LNCAP (cell line): ENCODE data around the gene SERPINA3.

Source experiments
- TF ChIP-seq, protein P1 (sequence below): fragments of 450-650 bp; IDR thresholded peaks from 2 replicates; pipeline ENCODE4 v1.5.1; 2017; ENCODE audit warnings: mild to moderate bottlenecking

SERPINA3 gene

DNA sequence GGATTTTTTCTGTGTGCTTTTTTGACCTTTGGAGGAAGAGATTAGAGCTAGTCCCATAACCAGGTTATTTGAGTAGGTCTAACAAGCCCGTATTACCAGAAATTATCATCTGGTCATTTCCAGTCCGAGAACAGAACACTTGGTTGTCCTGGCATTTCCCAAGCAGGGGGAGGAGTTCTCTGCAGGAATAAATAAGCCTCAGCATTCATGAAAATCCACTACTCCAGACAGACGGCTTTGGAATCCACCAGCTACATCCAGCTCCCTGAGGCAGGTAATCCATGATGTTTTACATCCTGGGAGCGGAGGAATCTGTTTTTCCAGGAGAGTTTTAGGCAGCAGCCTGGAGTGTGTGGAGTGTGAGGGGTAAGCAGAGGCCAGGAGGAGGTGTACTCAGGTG, at the start of gene SERPINA3:
TSS of gene SERPINA3 (plus strand) at position 218 of the 400 bp plus-strand sequence. CDS start 2,051 bp downstream, outside the sequence.
- TF ChIP-seq, protein P1, sequence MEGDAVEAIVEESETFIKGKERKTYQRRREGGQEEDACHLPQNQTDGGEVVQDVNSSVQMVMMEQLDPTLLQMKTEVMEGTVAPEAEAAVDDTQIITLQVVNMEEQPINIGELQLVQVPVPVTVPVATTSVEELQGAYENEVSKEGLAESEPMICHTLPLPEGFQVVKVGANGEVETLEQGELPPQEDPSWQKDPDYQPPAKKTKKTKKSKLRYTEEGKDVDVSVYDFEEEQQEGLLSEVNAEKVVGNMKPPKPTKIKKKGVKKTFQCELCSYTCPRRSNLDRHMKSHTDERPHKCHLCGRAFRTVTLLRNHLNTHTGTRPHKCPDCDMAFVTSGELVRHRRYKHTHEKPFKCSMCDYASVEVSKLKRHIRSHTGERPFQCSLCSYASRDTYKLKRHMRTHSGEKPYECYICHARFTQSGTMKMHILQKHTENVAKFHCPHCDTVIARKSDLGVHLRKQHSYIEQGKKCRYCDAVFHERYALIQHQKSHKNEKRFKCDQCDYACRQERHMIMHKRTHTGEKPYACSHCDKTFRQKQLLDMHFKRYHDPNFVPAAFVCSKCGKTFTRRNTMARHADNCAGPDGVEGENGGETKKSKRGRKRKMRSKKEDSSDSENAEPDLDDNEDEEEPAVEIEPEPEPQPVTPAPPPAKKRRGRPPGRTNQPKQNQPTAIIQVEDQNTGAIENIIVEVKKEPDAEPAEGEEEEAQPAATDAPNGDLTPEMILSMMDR = no peak

GRCh38 chr14:94562941-94563883, 49.0 kb upstream of the SERPINA3 start:
- TF ChIP-seq, protein P1 = no peak

DNA sequence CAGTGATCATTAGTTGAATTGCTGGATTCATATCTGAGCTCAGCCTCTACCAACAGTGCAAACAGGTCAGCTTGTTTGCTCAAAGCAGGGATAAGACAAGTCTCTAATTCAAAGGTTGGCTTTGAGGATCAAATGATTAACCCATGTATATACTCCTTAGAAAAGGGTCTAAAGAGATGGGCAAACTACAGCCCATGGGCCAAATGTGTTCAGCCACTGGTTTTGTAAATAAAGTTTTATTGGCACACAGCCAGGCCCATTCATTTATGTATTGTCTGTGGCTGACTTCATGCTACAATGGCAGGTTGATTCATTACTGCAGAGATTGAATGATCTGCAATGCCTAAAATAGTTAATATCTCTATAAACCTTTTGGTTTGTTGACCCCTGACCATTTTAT, 47.8 kb upstream of the SERPINA3 start:
- TF ChIP-seq, protein P1 = no peak

- TF ChIP-seq, protein P1 = no peak
Observed at GRCh38 chr14:94568186-94568585, 44.0 kb upstream of the SERPINA3 start.

- TF ChIP-seq, protein P1 = no peak
Observed at GRCh38 chr14:94569381-94570001, 42.7 kb upstream of the SERPINA3 start.

DNA sequence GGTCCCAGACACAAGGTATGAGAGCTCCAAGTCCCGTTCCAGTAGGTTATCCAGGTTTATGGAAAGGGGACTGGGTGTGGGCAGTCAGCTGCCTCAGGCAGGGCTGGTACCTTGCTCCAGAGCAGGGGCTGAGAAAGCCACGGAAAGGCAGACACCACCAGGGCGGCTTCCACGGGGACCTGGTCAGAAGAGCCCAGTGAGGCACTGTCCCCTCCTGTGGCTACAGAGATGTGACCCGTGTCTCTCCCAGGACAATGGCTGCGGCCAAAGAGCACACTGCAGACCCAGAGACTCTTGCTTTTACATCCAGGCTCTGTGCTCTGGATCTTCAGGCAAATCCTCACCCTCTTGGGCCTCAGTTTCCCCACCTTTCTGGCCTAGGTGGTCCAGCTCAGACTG, 42.2 kb upstream of the SERPINA3 start:
- TF ChIP-seq, protein P1 = no peak

DNA sequence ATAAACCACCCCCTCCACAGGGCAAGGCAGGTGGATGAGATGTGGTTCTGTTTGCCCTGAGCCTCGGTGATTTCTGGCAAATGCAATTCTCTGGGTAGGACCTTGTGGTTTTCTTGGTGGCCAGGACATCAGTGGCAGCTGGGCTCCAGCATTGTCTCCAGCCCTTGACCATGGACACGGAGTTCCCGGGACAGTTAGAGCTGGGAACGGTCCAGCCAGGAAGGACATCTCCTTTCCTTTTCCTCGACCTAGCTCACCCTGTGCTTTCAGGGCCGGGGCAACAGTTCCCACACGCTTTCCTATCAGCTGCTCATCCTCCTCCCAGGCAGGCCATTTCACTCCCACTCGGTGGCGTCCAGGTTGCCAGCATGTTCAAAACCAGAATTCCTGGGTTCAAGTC, 41.8 kb upstream of the SERPINA3 start:
- TF ChIP-seq, protein P1 = no peak
